ENCODE data around the gene DDOST. TPM values are rescaled to one million over a fixed set of nuclear protein-coding genes. Genes with fewer than 3 reads are reported as not detected.

Gene DDOST
- total and polyA plus RNA-seq, 2 experiments from 2014 or later = 151 to 270 TPM

DNA sequence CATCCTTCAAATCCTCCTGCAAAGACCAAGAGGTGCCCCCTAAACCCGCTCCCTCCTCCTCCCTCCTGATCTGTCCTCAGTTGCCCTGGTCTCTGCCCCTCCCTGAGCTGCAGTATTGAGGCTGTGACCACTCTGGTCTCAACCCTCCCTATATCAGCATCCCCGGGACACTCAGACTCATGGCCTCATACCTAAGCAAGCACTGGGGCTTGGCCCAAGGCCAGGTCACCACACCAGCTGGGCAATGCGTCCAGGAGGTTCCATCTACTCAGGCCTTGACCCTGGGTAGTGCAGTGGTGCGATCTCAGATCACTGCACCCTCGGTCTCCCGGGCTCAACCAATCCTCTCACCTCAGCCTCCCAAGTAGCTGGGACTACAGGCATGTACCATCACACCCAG, 46.9 kb upstream of the DDOST start:
- H3K27me3 ChIP-seq (ENCODE audit: insufficient read depth) = no peaks in the 10 kb centered on the region
- no peak for ATAC-seq
- H3K9me2 ChIP-seq (ENCODE audit: insufficient read depth) = no peaks in the 10 kb centered on the region
- H3K4me3 ChIP-seq = no peak overlapping the region
- H2AFZ ChIP-seq = no peak overlapping the region
- H4K20me1 ChIP-seq (replicated peaks; ENCODE audit: insufficient read depth) = peaks cover 4% of the 10 kb centered on the region; the same call in 1 of the 2 replicates
- no peak for DNase-seq (ENCODE audit: low spot score)
- H3K27ac Mint-ChIP-seq = no peak overlapping the region
- TF ChIP-seq ZNF331 (CRISPR knock-in tag; IDR thresholded peaks at IDR 0.05; ENCODE audit: low read depth) (no peak), ZNF114 (CRISPR knock-in tag; IDR thresholded peaks at IDR 0.05) (no peak)
- TF ChIP-seq, protein P1, sequence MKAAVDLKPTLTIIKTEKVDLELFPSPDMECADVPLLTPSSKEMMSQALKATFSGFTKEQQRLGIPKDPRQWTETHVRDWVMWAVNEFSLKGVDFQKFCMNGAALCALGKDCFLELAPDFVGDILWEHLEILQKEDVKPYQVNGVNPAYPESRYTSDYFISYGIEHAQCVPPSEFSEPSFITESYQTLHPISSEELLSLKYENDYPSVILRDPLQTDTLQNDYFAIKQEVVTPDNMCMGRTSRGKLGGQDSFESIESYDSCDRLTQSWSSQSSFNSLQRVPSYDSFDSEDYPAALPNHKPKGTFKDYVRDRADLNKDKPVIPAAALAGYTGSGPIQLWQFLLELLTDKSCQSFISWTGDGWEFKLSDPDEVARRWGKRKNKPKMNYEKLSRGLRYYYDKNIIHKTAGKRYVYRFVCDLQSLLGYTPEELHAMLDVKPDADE (IDR thresholded peaks at IDR 0.05) = no peak
- peaks cover 26% of the 10 kb centered on the region for H3K36me3 Mint-ChIP-seq (ENCODE audit: low read depth)
- H3K27ac ChIP-seq (ENCODE audit: low read depth) = no peak overlapping the region
- H3K4me3 Mint-ChIP-seq = no peak overlapping the region
- H3K4me2 ChIP-seq = no peak overlapping the region
- no peaks in the 10 kb centered on the region; the same call in 1 of the 2 replicates for H3K36me3 ChIP-seq (ENCODE audit: insufficient read depth)
- H3K4me1 ChIP-seq (ENCODE audit: insufficient read depth) = no peaks in the 10 kb centered on the region
- no peaks in the 10 kb centered on the region for H3K4me1 Mint-ChIP-seq
- 0 out of 3 replicates have a peak, but pooled peaks cover 1% of the 10 kb centered on the region for H3K9me3 Mint-ChIP-seq
- H3K27me3 Mint-ChIP-seq (ENCODE audit: insufficient read depth, low read depth, poor library complexity) = peaks cover 7% of the 10 kb centered on the region
- H3K79me2 ChIP-seq (replicated peaks; ENCODE audit: insufficient read depth) = no peaks in the 10 kb centered on the region
- 0 out of 2 replicates have a peak, but pooled peaks cover 4% of the 10 kb centered on the region for H3F3A ChIP-seq (replicated peaks; ENCODE audit: low read depth)

DNA sequence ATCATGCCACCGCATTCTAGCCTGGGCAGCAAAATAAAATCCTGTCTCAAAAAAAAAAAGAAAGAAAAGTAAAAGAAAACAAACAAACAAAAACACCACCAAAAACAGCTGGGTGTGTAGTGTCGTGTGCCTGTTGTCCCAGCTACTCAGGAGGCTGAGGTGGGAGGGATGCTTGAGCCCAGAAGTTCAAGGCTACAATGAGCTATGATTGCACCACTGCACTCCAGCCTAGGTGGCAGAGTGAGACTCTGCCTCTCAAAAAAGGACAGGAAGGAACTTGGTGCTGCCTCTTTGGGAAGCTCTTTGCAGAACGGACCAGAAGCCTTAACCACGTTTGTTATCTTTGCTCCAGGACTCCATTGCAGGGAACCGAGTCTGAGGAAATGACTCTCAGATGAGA, 45.7 kb upstream of the DDOST start:
- H3K9me2 ChIP-seq (ENCODE audit: insufficient read depth) = no peaks in the 10 kb centered on the region
- no peaks in the 10 kb centered on the region for H3K4me1 Mint-ChIP-seq
- TF ChIP-seq JUNB (IDR thresholded peaks at IDR 0.05; ENCODE audit: unreplicated experiment) = no peak
- no peak for TF ChIP-seq ZNF331 (CRISPR knock-in tag; IDR thresholded peaks at IDR 0.05; ENCODE audit: low read depth)
- TF ChIP-seq, protein P1 (IDR thresholded peaks at IDR 0.05) = no peak
- no peak for TF ChIP-seq EZH2 (IDR thresholded peaks at IDR 0.05; ENCODE audit: low read depth, unreplicated experiment)
- TF ChIP-seq EZH2phosphoT487 (IDR thresholded peaks at IDR 0.05; ENCODE audit: unreplicated experiment) = no peak
- no peak for TF ChIP-seq CREB1 (CRISPR knock-in tag; IDR thresholded peaks at IDR 0.05; ENCODE audit: low read depth)
- TF ChIP-seq, protein P2, sequence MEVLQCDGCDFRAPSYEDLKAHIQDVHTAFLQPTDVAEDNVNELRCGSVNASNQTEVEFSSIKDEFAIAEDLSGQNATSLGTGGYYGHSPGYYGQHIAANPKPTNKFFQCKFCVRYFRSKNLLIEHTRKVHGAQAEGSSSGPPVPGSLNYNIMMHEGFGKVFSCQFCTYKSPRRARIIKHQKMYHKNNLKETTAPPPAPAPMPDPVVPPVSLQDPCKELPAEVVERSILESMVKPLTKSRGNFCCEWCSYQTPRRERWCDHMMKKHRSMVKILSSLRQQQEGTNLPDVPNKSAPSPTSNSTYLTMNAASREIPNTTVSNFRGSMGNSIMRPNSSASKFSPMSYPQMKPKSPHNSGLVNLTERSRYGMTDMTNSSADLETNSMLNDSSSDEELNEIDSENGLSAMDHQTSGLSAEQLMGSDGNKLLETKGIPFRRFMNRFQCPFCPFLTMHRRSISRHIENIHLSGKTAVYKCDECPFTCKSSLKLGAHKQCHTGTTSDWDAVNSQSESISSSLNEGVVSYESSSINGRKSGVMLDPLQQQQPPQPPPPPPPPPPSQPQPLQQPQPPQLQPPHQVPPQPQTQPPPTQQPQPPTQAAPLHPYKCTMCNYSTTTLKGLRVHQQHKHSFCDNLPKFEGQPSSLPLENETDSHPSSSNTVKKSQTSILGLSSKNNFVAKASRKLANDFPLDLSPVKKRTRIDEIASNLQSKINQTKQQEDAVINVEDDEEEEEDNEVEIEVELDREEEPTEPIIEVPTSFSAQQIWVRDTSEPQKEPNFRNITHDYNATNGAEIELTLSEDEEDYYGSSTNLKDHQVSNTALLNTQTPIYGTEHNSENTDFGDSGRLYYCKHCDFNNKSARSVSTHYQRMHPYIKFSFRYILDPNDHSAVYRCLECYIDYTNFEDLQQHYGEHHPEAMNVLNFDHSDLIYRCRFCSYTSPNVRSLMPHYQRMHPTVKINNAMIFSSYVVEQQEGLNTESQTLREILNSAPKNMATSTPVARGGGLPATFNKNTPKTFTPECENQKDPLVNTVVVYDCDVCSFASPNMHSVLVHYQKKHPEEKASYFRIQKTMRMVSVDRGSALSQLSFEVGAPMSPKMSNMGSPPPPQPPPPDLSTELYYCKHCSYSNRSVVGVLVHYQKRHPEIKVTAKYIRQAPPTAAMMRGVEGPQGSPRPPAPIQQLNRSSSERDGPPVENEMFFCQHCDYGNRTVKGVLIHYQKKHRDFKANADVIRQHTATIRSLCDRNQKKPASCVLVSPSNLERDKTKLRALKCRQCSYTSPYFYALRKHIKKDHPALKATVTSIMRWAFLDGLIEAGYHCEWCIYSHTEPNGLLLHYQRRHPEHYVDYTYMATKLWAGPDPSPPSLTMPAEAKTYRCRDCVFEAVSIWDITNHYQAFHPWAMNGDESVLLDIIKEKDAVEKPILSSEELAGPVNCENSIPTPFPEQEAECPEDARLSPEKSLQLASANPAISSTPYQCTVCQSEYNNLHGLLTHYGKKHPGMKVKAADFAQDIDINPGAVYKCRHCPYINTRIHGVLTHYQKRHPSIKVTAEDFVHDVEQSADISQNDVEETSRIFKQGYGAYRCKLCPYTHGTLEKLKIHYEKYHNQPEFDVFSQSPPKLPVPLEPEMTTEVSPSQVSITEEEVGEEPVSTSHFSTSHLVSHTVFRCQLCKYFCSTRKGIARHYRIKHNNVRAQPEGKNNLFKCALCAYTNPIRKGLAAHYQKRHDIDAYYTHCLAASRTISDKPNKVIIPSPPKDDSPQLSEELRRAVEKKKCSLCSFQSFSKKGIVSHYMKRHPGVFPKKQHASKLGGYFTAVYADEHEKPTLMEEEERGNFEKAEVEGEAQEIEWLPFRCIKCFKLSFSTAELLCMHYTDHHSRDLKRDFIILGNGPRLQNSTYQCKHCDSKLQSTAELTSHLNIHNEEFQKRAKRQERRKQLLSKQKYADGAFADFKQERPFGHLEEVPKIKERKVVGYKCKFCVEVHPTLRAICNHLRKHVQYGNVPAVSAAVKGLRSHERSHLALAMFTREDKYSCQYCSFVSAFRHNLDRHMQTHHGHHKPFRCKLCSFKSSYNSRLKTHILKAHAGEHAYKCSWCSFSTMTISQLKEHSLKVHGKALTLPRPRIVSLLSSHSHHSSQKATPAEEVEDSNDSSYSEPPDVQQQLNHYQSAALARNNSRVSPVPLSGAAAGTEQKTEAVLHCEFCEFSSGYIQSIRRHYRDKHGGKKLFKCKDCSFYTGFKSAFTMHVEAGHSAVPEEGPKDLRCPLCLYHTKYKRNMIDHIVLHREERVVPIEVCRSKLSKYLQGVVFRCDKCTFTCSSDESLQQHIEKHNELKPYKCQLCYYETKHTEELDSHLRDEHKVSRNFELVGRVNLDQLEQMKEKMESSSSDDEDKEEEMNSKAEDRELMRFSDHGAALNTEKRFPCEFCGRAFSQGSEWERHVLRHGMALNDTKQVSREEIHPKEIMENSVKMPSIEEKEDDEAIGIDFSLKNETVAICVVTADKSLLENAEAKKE (CRISPR knock-in tag; IDR thresholded peaks at IDR 0.05) = no peak
- no peak for TF ChIP-seq ZNF114 (CRISPR knock-in tag; IDR thresholded peaks at IDR 0.05)
- no peak for TF ChIP-seq STAT1 (IDR thresholded peaks at IDR 0.05; ENCODE audit: unreplicated experiment)
- no peak for TF ChIP-seq NANOG (IDR thresholded peaks at IDR 0.05; ENCODE audit: borderline replicate concordance)

More for the DNA sequence above, 45.7 kb upstream of the DDOST start:
- no peak for ATAC-seq
- DNase-seq (ENCODE audit: low spot score) = no peak
- H3K4me3 ChIP-seq = no peak overlapping the region
- H3K27ac Mint-ChIP-seq = no peak overlapping the region
- peaks cover 27% of the 10 kb centered on the region for H3K36me3 Mint-ChIP-seq (ENCODE audit: low read depth)
- H3K27me3 ChIP-seq (ENCODE audit: insufficient read depth) = no peaks in the 10 kb centered on the region
- no peak overlapping the region for H2AFZ ChIP-seq
- H3K79me2 ChIP-seq (replicated peaks; ENCODE audit: insufficient read depth) = no peaks in the 10 kb centered on the region
- 0 out of 2 replicates have a peak, but pooled peaks cover 4% of the 10 kb centered on the region for H3F3A ChIP-seq (replicated peaks; ENCODE audit: low read depth)
- H3K4me1 ChIP-seq (ENCODE audit: insufficient read depth) = no peaks in the 10 kb centered on the region
- no peaks in the 10 kb centered on the region; the same call in 1 of the 2 replicates for H3K36me3 ChIP-seq (ENCODE audit: insufficient read depth)
- H4K20me1 ChIP-seq (replicated peaks; ENCODE audit: insufficient read depth) = peaks cover 4% of the 10 kb centered on the region
- H3K4me2 ChIP-seq = no peak overlapping the region
- H3K27ac ChIP-seq (ENCODE audit: low read depth) = no peak overlapping the region
- peaks cover 7% of the 10 kb centered on the region for H3K27me3 Mint-ChIP-seq (ENCODE audit: insufficient read depth, low read depth, poor library complexity)
- no peak overlapping the region for H3K4me3 Mint-ChIP-seq
- 0 out of 3 replicates have a peak, but pooled peaks cover 2% of the 10 kb centered on the region for H3K9me3 Mint-ChIP-seq

Measured in GM23338 (cell line).